Mononuclear cell (primary cell): ENCODE measurements around the gene DAPK1. TPM values are rescaled to one million over a fixed set of nuclear protein-coding genes. Genes with fewer than 3 reads are reported as not detected.

Experiments
- H3K27me3 ChIP-seq: 2 replicates; pipeline ENCODE4 v1.6.0; 2011; ENCODE audit warnings: low read length, control low read depth; ENCODE audit not compliant: insufficient read depth
- H3K4me1 ChIP-seq: 2 replicates; pipeline ENCODE4 v1.5.1; 2011; ENCODE audit warnings: mild to moderate bottlenecking, low read length, control low read depth; ENCODE audit not compliant: insufficient read depth
- H3K4me3 ChIP-seq: 2 replicates; pipeline ENCODE4 v1.5.1; 2011; ENCODE audit warnings: mild to moderate bottlenecking, low read length, moderate library complexity
- H3K9me3 ChIP-seq: 2 replicates; pipeline ENCODE4 v1.5.1; 2011; ENCODE audit warnings: low read depth, mild to moderate bottlenecking, control low read depth, low read length
- total RNA-seq: library from RNA; depleted of rRNA; stranded (reverse); fragments of >200 nt; gene quantifications from one replicate; pipeline ENCODE4 v1.2.3, GENCODE V29; 2012

The DAPK1 gene
- total RNA-seq, 1 donor = 21.8 TPM

- H3K4me1 ChIP-seq = peaks cover 34% of the 10 kb centered on the region
- no peaks in the 10 kb centered on the region for H3K9me3 ChIP-seq
- no peak overlapping the region for H3K4me3 ChIP-seq
- H3K27me3 ChIP-seq = no peaks in the 10 kb centered on the region
Measured at GRCh38 chr9:87605676-87606075, 108.0 kb downstream of the DAPK1 start.

GRCh38 chr9:87606841-87607521 is 109.3 kb downstream of the DAPK1 start:
- Histone ChIP-seq H3K27me3 (no peaks in the 10 kb centered on the region), H3K4me3 (no peak overlapping the region), H3K9me3 (no peaks in the 10 kb centered on the region), H3K4me1 (peaks cover 29% of the 10 kb centered on the region)

GRCh38 chr9:87607859-87608258 is 110.2 kb downstream of the DAPK1 start:
- no peaks in the 10 kb centered on the region for H3K9me3 ChIP-seq
- H3K4me3 ChIP-seq = no peak overlapping the region
- no peaks in the 10 kb centered on the region for H3K27me3 ChIP-seq
- H3K4me1 ChIP-seq = peaks cover 34% of the 10 kb centered on the region

- Histone ChIP-seq H3K27me3 (no peaks in the 10 kb centered on the region), H3K4me1 (peaks cover 46% of the 10 kb centered on the region), H3K4me3 (no peak overlapping the region), H3K9me3 (no peaks in the 10 kb centered on the region)
Measured at GRCh38 chr9:87609002-87609401, 111.3 kb downstream of the DAPK1 start.

GRCh38 chr9:87609486-87609885 is 111.8 kb downstream of the DAPK1 start:
- peaks cover 50% of the 10 kb centered on the region for H3K4me1 ChIP-seq
- H3K9me3 ChIP-seq = no peaks in the 10 kb centered on the region
- no peaks in the 10 kb centered on the region for H3K27me3 ChIP-seq
- H3K4me3 ChIP-seq = no peak overlapping the region

DNA sequence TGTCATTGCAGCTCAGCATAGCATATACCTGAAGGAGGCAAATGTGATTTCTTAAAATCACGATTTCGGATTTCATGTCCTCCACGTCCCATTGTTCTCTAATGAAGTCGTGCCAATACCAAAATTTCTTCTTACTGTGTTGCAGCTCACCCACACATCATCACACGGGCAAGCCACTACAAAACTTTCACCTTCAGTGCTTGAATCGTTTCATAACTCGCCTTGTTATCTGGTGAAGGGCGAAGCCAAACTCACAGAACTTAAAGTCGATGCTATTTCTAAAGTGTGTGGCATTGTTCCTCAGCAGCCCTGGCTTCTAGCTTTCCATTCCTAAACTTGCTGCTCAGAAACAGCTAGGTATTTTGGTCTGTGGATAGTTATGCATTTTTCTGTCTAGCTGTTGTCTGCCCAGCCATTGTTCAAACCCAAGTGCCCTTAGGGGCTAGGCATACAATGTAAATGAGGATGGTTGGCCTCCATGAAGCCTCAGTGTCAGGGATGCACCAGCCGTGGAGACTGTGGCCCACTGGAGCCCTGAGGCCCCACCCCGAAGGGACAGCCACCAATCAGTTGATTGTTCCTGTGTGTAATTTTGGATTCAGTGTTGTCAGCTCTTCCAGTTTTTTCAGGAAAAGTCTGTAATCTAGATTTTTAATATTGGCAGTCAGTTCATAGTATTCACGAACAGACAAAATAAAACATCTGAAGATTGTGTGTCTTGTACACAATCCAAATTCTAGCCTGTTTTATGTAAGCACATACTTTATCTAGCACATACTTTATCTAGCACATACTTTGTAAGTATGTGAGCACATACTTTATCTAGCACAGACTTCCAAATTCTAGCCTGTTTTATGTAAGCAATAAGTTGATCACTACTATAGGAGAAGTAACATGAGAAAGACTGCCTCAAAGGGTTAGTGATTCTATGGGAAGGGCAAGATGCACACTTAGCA is 112.8 kb downstream of the DAPK1 start:
- no peaks in the 10 kb centered on the region for H3K27me3 ChIP-seq
- H3K4me1 ChIP-seq = peaks cover 51% of the 10 kb centered on the region
- H3K9me3 ChIP-seq = no peaks in the 10 kb centered on the region
- no peak overlapping the region for H3K4me3 ChIP-seq

- Histone ChIP-seq H3K9me3 (no peaks in the 10 kb centered on the region), H3K4me3 (no peak overlapping the region), H3K4me1 (peaks cover 56% of the 10 kb centered on the region), H3K27me3 (no peaks in the 10 kb centered on the region)
Measured at GRCh38 chr9:87611776-87612175, 114.1 kb downstream of the DAPK1 start.

- no peaks in the 10 kb centered on the region for H3K27me3 ChIP-seq
- no peaks in the 10 kb centered on the region for H3K9me3 ChIP-seq
- H3K4me1 ChIP-seq = peaks cover 56% of the 10 kb centered on the region
- no peak overlapping the region for H3K4me3 ChIP-seq
Measured at GRCh38 chr9:87612536-87612935, 114.9 kb downstream of the DAPK1 start.

DNA sequence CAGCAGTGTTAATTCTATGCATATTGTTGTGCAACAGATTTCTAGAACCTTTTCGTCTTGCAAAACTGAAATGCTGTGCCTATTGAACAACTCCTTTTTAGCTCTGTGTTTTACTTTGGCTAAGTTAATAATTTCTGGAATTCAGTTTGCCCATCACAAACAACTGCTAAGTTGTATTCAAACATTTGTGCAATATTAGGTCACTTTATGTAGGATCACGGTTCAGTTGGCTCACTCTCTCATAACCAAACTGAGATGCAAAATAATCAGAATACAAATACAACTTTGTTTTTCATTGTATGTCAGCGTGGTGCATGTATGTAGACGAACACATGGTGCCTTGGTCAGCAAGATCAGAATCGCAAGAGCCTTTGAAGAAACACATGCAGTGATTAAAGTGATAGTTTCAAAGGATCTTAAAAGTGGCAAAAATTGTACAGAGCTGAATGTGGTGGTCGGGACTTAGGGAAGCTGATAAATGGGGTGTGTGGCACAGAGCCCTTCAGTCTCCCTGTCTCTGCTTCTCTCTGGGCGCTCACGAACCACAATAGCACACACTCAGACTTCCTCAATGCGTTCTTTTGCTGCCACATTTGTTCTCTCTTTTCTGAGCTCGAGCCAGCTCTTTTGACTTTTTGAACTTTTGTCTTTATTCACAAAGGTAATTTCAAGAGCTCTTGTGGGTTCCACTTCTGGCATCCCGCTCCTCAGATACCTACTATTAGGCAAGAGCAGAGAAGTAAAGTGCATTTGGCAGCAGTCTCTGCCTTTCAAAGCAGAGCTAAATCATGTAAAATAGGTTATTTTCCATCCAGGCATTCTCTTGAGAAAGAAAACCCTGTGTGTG is 115.8 kb downstream of the DAPK1 start:
- H3K4me1 ChIP-seq = peaks cover 53% of the 10 kb centered on the region
- no peaks in the 10 kb centered on the region for H3K27me3 ChIP-seq
- no peaks in the 10 kb centered on the region for H3K9me3 ChIP-seq
- no peak overlapping the region for H3K4me3 ChIP-seq

- Histone ChIP-seq H3K27me3 (no peaks in the 10 kb centered on the region), H3K4me3 (no peak overlapping the region), H3K9me3 (no peaks in the 10 kb centered on the region), H3K4me1 (peaks cover 51% of the 10 kb centered on the region)
Measured at GRCh38 chr9:87614397-87614796, 116.7 kb downstream of the DAPK1 start.

- Histone ChIP-seq H3K27me3 (no peaks in the 10 kb centered on the region), H3K9me3 (no peaks in the 10 kb centered on the region), H3K4me3 (no peak overlapping the region), H3K4me1 (peaks cover 51% of the 10 kb centered on the region)
Measured at GRCh38 chr9:87615136-87615535, 117.5 kb downstream of the DAPK1 start.

- no peak overlapping the region for H3K4me3 ChIP-seq
- peaks cover 51% of the 10 kb centered on the region for H3K4me1 ChIP-seq
- no peaks in the 10 kb centered on the region for H3K27me3 ChIP-seq
- H3K9me3 ChIP-seq = no peaks in the 10 kb centered on the region
Measured at GRCh38 chr9:87615547-87616148, 118.0 kb downstream of the DAPK1 start.

GRCh38 chr9:87618226-87618625 is 120.6 kb downstream of the DAPK1 start:
- Histone ChIP-seq H3K4me1 (peaks cover 31% of the 10 kb centered on the region), H3K27me3 (no peaks in the 10 kb centered on the region), H3K9me3 (no peaks in the 10 kb centered on the region), H3K4me3 (no peak overlapping the region)

DNA sequence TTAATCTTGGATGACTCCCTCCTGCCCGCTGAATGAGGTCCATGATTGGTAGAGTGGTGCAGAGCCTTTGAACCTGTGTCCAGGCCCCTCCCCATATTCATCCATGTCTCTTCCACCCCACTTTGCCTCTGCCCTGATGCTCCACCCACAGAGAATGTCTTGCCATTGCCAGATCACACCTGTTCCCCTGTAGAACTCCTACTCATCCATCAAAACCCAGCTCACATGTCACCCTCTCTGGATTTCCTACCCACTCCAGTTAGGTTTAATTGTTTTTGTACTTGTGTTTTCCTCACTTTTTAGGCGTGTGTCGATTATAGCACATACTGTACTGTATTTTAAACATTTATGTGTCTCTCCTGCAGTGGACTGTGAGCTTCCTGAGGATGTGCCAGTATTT is 121.3 kb downstream of the DAPK1 start:
- peaks cover 24% of the 10 kb centered on the region for H3K4me1 ChIP-seq
- H3K27me3 ChIP-seq = no peaks in the 10 kb centered on the region
- no peak overlapping the region for H3K4me3 ChIP-seq
- H3K9me3 ChIP-seq = no peaks in the 10 kb centered on the region
